ENCODE results near the gene BICRA. TPM values are rescaled to one million over a fixed set of nuclear protein-coding genes. Genes with fewer than 3 reads are reported as not detected.
A peak's percentile ranks its signal among the peaks of the same experiment; 100 is the strongest.

Gene BICRA
- polyA plus RNA-seq, 1 of the 3 experiments (the other 2 are of a cell fraction): 1.4 TPM

- Histone ChIP-seq H4K20me1 (ENCODE audit: insufficient read depth) (peaks cover 50% of the 10 kb centered on the region), H3K9me3 (no peaks in the 10 kb centered on the region), H3K9me2 (no peaks in the 10 kb centered on the region), H3K4me3 (ENCODE audit: low read depth in 2 of 2, low read length in 1 of 2) (no peak overlapping the region), H3K27ac (ENCODE audit: low read depth in 2 of 2, low read length in 1 of 2) (peak overlapping the region in 1 of 2 experiments; percentile 91; a peak in 1 of 4 replicates), H3F3A (replicated peaks; ENCODE audit: insufficient read depth) (peaks cover 15% of the 10 kb centered on the region), H3K4me1 (ENCODE audit: control insufficient read depth in 1 of 2, insufficient read depth in 2 of 2, low read depth in 1 of 2, low read length in 1 of 2) (no peaks in the 10 kb centered on the region; a peak in 1 of 4 replicates), H3K9ac (no peak overlapping the region), H2AFZ (ENCODE audit: low read depth) (no peak overlapping the region), H3K36me3 (replicated peaks in 1 of 2; ENCODE audit: control insufficient read depth in 1 of 2, insufficient read depth in 2 of 2, low read length in 1 of 2) (no peaks in the 10 kb centered on the region), H3K79me2 (ENCODE audit: insufficient read depth) (peaks cover 84% of the 10 kb centered on the region), H3K27me3 (ENCODE audit: insufficient read depth) (no peaks in the 10 kb centered on the region), H3K4me2 (no peak overlapping the region)
- POLR2A ChIA-PET: no interaction called here
- DNase-seq: no peak
- CTCF ChIA-PET: interaction anchor here (0.9 to 1.7 kb wide), 2 partner anchors 36 to 51 kb away, joined by 3 to 4 read pairs; no protein-coding TSS in a partner anchor
- 100% methylated on average over 2 of the region's 4 CpGs for WGBS (ENCODE audit: low lambda C conversion rate)
- no peak for TF ChIP-seq RAD21 (IDR thresholded peaks at IDR 0.05; ENCODE audit: low read length)
Measured at GRCh38 chr19:47661611-47662010, 52.7 kb downstream of the BICRA start.

GRCh38 chr19:47663435-47663910, 54.5 kb downstream of the BICRA start:
- 50% methylated on average over 3 of the region's 3 CpGs for WGBS (ENCODE audit: low lambda C conversion rate)
- Histone ChIP-seq H3K27me3 (ENCODE audit: insufficient read depth) (no peaks in the 10 kb centered on the region), H3K27ac (ENCODE audit: low read depth in 2 of 2, low read length in 1 of 2) (peak overlapping the region in 1 of 2 experiments; percentile 91; a peak in 2 of 4 replicates), H3K4me1 (ENCODE audit: control insufficient read depth in 1 of 2, insufficient read depth in 2 of 2, low read depth in 1 of 2, low read length in 1 of 2) (peaks cover 0 to 2% of the 10 kb centered on the region in 2 experiments; a peak in 1 of 4 replicates), H3K4me2 (peak overlapping the region; percentile 62), H3K9ac (peak overlapping the region; percentile 51; the same call in 1 of the 2 replicates), H4K20me1 (ENCODE audit: insufficient read depth) (peaks cover 48% of the 10 kb centered on the region), H2AFZ (ENCODE audit: low read depth) (no peak overlapping the region), H3K9me3 (no peaks in the 10 kb centered on the region), H3F3A (replicated peaks; ENCODE audit: insufficient read depth) (peaks cover 15% of the 10 kb centered on the region), H3K79me2 (ENCODE audit: insufficient read depth) (peaks cover 85% of the 10 kb centered on the region), H3K9me2 (no peaks in the 10 kb centered on the region), H3K4me3 (ENCODE audit: low read depth in 2 of 2, low read length in 1 of 2) (no peak overlapping the region), H3K36me3 (replicated peaks in 1 of 2; ENCODE audit: control insufficient read depth in 1 of 2, insufficient read depth in 2 of 2, low read length in 1 of 2) (no peaks in the 10 kb centered on the region)
- DNase-seq: no peak
- ChIA-PET POLR2A (no interaction called here), CTCF (interaction anchor here (1.0 to 1.8 kb wide), 3 partner anchors 32 to 50 kb away, joined by 3 to 4 read pairs (median 3); partner anchors contain the start of gene EHD2)
- TF ChIP-seq TCF12 (IDR thresholded peaks at IDR 0.05) (peak; percentile 43; the same call in 1 of the 2 replicates), FOXM1 (IDR thresholded peaks at IDR 0.05; ENCODE audit: low read depth) (no peak), FOSL2 (IDR thresholded peaks at IDR 0.05; ENCODE audit: borderline replicate concordance, low read depth) (peak; percentile 31; the same call in 1 of the 2 replicates)

GRCh38 chr19:47663911-47664771, 55.2 kb downstream of the BICRA start:
- 61% methylated on average over 15 of the region's 24 CpGs for WGBS (ENCODE audit: low lambda C conversion rate)
- H3K79me2 ChIP-seq (ENCODE audit: insufficient read depth): peaks cover 86% of the 10 kb centered on the region

More at GRCh38 chr19:47663911-47664771, 55.2 kb downstream of the BICRA start:
- Histone ChIP-seq H3K27ac (ENCODE audit: low read depth in 2 of 2, low read length in 1 of 2) (peak overlapping the region in 1 of 2 experiments; percentile 91; a peak in 2 of 4 replicates), H3K9me2 (no peaks in the 10 kb centered on the region), H3K4me2 (peak overlapping the region; percentile 62), H3K4me3 (ENCODE audit: low read depth in 2 of 2, low read length in 1 of 2) (no peak overlapping the region), H3K9ac (peak overlapping the region; percentile 51; the same call in 1 of the 2 replicates), H3K36me3 (replicated peaks in 1 of 2; ENCODE audit: control insufficient read depth in 1 of 2, insufficient read depth in 2 of 2, low read length in 1 of 2) (no peaks in the 10 kb centered on the region), H3F3A (replicated peaks; ENCODE audit: insufficient read depth) (peaks cover 15% of the 10 kb centered on the region), H3K4me1 (ENCODE audit: control insufficient read depth in 1 of 2, insufficient read depth in 2 of 2, low read depth in 1 of 2, low read length in 1 of 2) (peaks cover 0 to 2% of the 10 kb centered on the region in 2 experiments; a peak in 1 of 4 replicates), H3K27me3 (ENCODE audit: insufficient read depth) (no peaks in the 10 kb centered on the region), H3K9me3 (no peaks in the 10 kb centered on the region), H2AFZ (ENCODE audit: low read depth) (no peak overlapping the region), H4K20me1 (ENCODE audit: insufficient read depth) (peaks cover 47% of the 10 kb centered on the region)
- TF ChIP-seq PBX3 (IDR thresholded peaks at IDR 0.05) (no peak), ZBTB33 (IDR thresholded peaks at IDR 0.05; ENCODE audit: borderline replicate concordance, low read depth) (no peak), FOSL2 (IDR thresholded peaks at IDR 0.05; ENCODE audit: borderline replicate concordance, low read depth) (peak; percentile 9; the same call in 1 of the 2 replicates), SIN3A (IDR thresholded peaks at IDR 0.05; ENCODE audit: borderline replicate concordance, low read depth, low read length) (0 out of 2 replicates have a peak, but pooled peaks have one; percentile 48), JUND (IDR thresholded peaks at IDR 0.05) (peak; percentile 21; the same call in 1 of the 2 replicates), NRF1 (IDR thresholded peaks at IDR 0.05; ENCODE audit: low read depth, low read length) (no peak)
- DNase-seq: no peak
- ChIA-PET CTCF (interaction anchor here (1.8 kb wide), 1 partner anchor 32 kb away, joined by 3 read pairs; no protein-coding TSS in a partner anchor), POLR2A (no interaction called here)

All from SK-N-SH (cell line).